Prostate gland (tissue), 2 donors: ENCODE data around the gene KIAA1671.

Experiments used
- CTCF ChIP-seq, 4 experiments: fragments of 200-600 bp in 2 of 4; fragments of 450-650 bp in 2 of 4; sonication (generic) in 2 of 4; IDR thresholded peaks; 1 replicate in 3 of 4; 2 replicates in 1 of 4; pipeline ENCODE4 v1.5.1; 2016 to 2019; ENCODE audit warnings: antibody characterized with exemption in 4 of 4, mild to moderate bottlenecking in 2 of 4, moderate library complexity in 2 of 4
- POLR2A ChIP-seq: fragments of 450-650 bp; IDR thresholded peaks from one replicate; pipeline ENCODE4 v1.6.1; 2016; ENCODE audit warnings: antibody characterized with exemption, mild to moderate bottlenecking
- POLR2AphosphoS5 ChIP-seq: sonication (generic); formaldehyde crosslinking; IDR thresholded peaks from one replicate; pipeline ENCODE4 v1.6.1; 2017; ENCODE audit warnings: antibody characterized with exemption

GRCh38 chr22:25014896-25015755, 62.6 kb downstream of the KIAA1671 start:
- no peak for TF ChIP-seq POLR2A
- TF ChIP-seq POLR2AphosphoS5 = no peak
- TF ChIP-seq CTCF (IDR thresholded peaks at IDR 0.05) = no peak
